Measurements from ENCODE around the gene CUL2. TPM values are rescaled to one million over a fixed set of nuclear protein-coding genes. Genes with fewer than 3 reads are reported as not detected.
"Not testable (repeated sequence)": the region's sequence is repeated elsewhere in the genome, so short reads cannot be mapped to it uniquely, and the experiment has no call there.

Gene CUL2
- total RNA-seq, 1 experiment from 2014 or later, result 32.4 TPM

DNA sequence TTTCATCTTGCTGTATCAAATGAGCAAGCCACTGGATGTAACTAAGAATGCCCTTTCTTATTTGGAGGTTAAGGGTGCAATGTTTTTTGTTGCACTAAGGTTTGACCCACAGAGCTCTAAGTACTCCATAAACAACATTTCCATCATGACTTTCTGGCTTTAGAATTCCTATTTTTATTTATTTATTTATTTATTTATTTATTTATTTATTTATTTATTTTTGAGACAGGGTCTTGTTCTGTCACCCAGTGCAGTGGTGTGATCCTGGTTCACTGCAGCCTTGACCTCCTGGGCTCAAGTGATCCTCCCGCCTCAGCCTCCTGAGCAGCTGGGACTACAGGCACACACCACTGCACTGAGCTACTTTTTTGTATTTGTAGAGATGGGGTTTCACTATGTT is 9.9 kb downstream of the CUL2 start:
- intact Hi-C loops (cut with micrococcal nuclease; ENCODE audit: unreplicated experiment); H3K4me3 ChIP-seq (ENCODE audit: low read depth in 2 of 2, low read length in 2 of 2); H3K4me1 ChIP-seq (ENCODE audit: control insufficient read depth, insufficient read depth, low read length); BruUV-seq (replicated peaks); DNase-seq (ENCODE audit: low read depth, low spot score); H3K27ac ChIP-seq (ENCODE audit: low read length); POLR2A ChIA-PET; H3K36me3 ChIP-seq (ENCODE audit: control insufficient read depth, insufficient read depth, low read length); H3K9me3 ChIP-seq (ENCODE audit: control insufficient read depth, insufficient read depth, low read depth, low read length); in situ Hi-C loops (cut with HindIII; ENCODE audit: low pct_unique_long_range_greater_than_20kb, low sequenced_read_pairs); H3K27me3 ChIP-seq (ENCODE audit: control insufficient read depth, insufficient read depth, low read length); ATAC-seq: not testable (repeated sequence)
- CTCF ChIA-PET, result interaction anchor here (0.5 kb wide), 2 partner anchors 46 to 62 kb away, joined by 5 to 10 read pairs; partner anchors contain the start of gene CREM

GRCh38 chr10:35079763-35080162 is 10.4 kb downstream of the CUL2 start:
- no peaks in the 10 kb centered on the region for H3K27me3 ChIP-seq (ENCODE audit: control insufficient read depth, insufficient read depth, low read length)
- BruUV-seq (replicated peaks), result no TSS peak
- in situ Hi-C loops (cut with HindIII; ENCODE audit: low pct_unique_long_range_greater_than_20kb, low sequenced_read_pairs) (no loop called here), intact Hi-C loops (cut with micrococcal nuclease; ENCODE audit: unreplicated experiment) (no loop called here)
- H3K4me3 ChIP-seq (ENCODE audit: low read depth in 2 of 2, low read length in 2 of 2), result no peak overlapping the region
- H3K27ac ChIP-seq (ENCODE audit: low read length), result no peak overlapping the region
- no peak for TF ChIP-seq SIN3A (IDR thresholded peaks at IDR 0.05; ENCODE audit: borderline replicate concordance, insufficient read depth, low read depth, low read length)
- no peak for TF ChIP-seq TCF7L2 (IDR thresholded peaks at IDR 0.05; ENCODE audit: low read depth, low read length)
- TF ChIP-seq, protein P1, sequence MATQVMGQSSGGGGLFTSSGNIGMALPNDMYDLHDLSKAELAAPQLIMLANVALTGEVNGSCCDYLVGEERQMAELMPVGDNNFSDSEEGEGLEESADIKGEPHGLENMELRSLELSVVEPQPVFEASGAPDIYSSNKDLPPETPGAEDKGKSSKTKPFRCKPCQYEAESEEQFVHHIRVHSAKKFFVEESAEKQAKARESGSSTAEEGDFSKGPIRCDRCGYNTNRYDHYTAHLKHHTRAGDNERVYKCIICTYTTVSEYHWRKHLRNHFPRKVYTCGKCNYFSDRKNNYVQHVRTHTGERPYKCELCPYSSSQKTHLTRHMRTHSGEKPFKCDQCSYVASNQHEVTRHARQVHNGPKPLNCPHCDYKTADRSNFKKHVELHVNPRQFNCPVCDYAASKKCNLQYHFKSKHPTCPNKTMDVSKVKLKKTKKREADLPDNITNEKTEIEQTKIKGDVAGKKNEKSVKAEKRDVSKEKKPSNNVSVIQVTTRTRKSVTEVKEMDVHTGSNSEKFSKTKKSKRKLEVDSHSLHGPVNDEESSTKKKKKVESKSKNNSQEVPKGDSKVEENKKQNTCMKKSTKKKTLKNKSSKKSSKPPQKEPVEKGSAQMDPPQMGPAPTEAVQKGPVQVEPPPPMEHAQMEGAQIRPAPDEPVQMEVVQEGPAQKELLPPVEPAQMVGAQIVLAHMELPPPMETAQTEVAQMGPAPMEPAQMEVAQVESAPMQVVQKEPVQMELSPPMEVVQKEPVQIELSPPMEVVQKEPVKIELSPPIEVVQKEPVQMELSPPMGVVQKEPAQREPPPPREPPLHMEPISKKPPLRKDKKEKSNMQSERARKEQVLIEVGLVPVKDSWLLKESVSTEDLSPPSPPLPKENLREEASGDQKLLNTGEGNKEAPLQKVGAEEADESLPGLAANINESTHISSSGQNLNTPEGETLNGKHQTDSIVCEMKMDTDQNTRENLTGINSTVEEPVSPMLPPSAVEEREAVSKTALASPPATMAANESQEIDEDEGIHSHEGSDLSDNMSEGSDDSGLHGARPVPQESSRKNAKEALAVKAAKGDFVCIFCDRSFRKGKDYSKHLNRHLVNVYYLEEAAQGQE (IDR thresholded peaks at IDR 0.05; ENCODE audit: insufficient read depth in 1 of 2, low read depth in 2 of 2, low read length in 1 of 2), result no peak
- no peak for TF ChIP-seq POLR2AphosphoS5 (IDR thresholded peaks at IDR 0.05; ENCODE audit: low read depth, low read length)
- TF ChIP-seq, protein P2, sequence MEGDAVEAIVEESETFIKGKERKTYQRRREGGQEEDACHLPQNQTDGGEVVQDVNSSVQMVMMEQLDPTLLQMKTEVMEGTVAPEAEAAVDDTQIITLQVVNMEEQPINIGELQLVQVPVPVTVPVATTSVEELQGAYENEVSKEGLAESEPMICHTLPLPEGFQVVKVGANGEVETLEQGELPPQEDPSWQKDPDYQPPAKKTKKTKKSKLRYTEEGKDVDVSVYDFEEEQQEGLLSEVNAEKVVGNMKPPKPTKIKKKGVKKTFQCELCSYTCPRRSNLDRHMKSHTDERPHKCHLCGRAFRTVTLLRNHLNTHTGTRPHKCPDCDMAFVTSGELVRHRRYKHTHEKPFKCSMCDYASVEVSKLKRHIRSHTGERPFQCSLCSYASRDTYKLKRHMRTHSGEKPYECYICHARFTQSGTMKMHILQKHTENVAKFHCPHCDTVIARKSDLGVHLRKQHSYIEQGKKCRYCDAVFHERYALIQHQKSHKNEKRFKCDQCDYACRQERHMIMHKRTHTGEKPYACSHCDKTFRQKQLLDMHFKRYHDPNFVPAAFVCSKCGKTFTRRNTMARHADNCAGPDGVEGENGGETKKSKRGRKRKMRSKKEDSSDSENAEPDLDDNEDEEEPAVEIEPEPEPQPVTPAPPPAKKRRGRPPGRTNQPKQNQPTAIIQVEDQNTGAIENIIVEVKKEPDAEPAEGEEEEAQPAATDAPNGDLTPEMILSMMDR (IDR thresholded peaks at IDR 0.05), result no peak
- ChIA-PET POLR2A (no interaction called here), CTCF (interaction anchor here (0.5 kb wide), 2 partner anchors 47 to 62 kb away, joined by 5 to 10 read pairs; partner anchors contain the start of gene CREM)
- no peak for DNase-seq (ENCODE audit: low read depth, low spot score)
- no peak for ATAC-seq
- H3K4me1 ChIP-seq (ENCODE audit: control insufficient read depth, insufficient read depth, low read length), result no peaks in the 10 kb centered on the region
- peaks cover 5% of the 10 kb centered on the region; the same call in 1 of the 2 replicates for H3K9me3 ChIP-seq (ENCODE audit: control insufficient read depth, insufficient read depth, low read depth, low read length)
- no peaks in the 10 kb centered on the region for H3K36me3 ChIP-seq (ENCODE audit: control insufficient read depth, insufficient read depth, low read length)

- POLR2A ChIA-PET, result no interaction called here
- CTCF ChIA-PET, result no interaction called here
- Histone ChIP-seq H3K27ac (ENCODE audit: low read length) (no peak overlapping the region), H3K9me3 (ENCODE audit: control insufficient read depth, insufficient read depth, low read depth, low read length) (peaks cover 5% of the 10 kb centered on the region; the same call in 1 of the 2 replicates), H3K27me3 (ENCODE audit: control insufficient read depth, insufficient read depth, low read length) (no peaks in the 10 kb centered on the region), H3K4me1 (ENCODE audit: control insufficient read depth, insufficient read depth, low read length) (no peaks in the 10 kb centered on the region), H3K36me3 (ENCODE audit: control insufficient read depth, insufficient read depth, low read length) (no peaks in the 10 kb centered on the region), H3K4me3 (ENCODE audit: low read depth in 2 of 2, low read length in 2 of 2) (no peak overlapping the region)
- DNase-seq (ENCODE audit: low read depth, low spot score) (no peak), ATAC-seq (no peak)
- BruUV-seq (replicated peaks), result no TSS peak
- in situ Hi-C loops (cut with HindIII; ENCODE audit: low pct_unique_long_range_greater_than_20kb, low sequenced_read_pairs), result no loop called here
- no peak for TF ChIP-seq POLR2AphosphoS5 (IDR thresholded peaks at IDR 0.05; ENCODE audit: low read depth, low read length)
- TF ChIP-seq TCF7L2 (IDR thresholded peaks at IDR 0.05; ENCODE audit: low read depth, low read length), result no peak
- TF ChIP-seq, protein P2 (IDR thresholded peaks at IDR 0.05), result no peak
- no peak for TF ChIP-seq SIN3A (IDR thresholded peaks at IDR 0.05; ENCODE audit: borderline replicate concordance, insufficient read depth, low read depth, low read length)
- intact Hi-C loops (cut with micrococcal nuclease; ENCODE audit: unreplicated experiment), result no loop called here
Observed at GRCh38 chr10:35079265-35079664, 10.9 kb downstream of the CUL2 start.
